ENCODE results near the gene RNPEPL1.

RNPEPL1 gene

DNA sequence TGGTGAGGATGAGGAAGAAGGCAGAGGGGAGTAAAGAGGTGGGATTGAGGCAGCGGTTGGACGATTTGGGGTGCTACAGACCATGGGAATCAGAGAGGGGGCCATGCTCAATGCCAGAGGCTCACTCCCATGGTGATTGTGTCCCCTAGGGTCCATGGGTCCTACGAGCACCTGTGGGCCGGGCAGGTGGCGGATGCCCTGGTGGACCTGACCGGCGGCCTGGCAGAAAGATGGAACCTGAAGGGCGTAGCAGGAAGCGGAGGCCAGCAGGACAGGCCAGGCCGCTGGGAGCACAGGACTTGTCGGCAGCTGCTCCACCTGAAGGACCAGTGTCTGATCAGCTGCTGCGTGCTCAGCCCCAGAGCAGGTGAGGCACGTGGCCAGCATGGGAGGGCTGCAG is 23.5 kb downstream of the RNPEPL1 start:
- no peak overlapping the region for H3K4me3 ChIP-seq (ENCODE audit: low read depth, low read length)
- no peak for TF ChIP-seq CTCF (IDR thresholded peaks at IDR 0.05; ENCODE audit: low read depth, low read length)
- TF ChIP-seq MYC (IDR thresholded peaks at IDR 0.05; ENCODE audit: low read depth, low read length) = no peak
- no peak for TF ChIP-seq POLR2A (IDR thresholded peaks at IDR 0.05; ENCODE audit: extremely low read depth, insufficient read length)
- TF ChIP-seq, protein P1, sequence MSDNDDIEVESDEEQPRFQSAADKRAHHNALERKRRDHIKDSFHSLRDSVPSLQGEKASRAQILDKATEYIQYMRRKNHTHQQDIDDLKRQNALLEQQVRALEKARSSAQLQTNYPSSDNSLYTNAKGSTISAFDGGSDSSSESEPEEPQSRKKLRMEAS (IDR thresholded peaks at IDR 0.05; ENCODE audit: low read depth, low read length) = no peak
- DNase-seq (ENCODE audit: low read depth) = no peak

GRCh38 chr2:240593026-240593702 is 24.9 kb downstream of the RNPEPL1 start:
- DNase-seq (ENCODE audit: low read depth) = no peak
- TF ChIP-seq, protein P1 (IDR thresholded peaks at IDR 0.05; ENCODE audit: low read depth, low read length) = no peak
- TF ChIP-seq MYC (IDR thresholded peaks at IDR 0.05; ENCODE audit: low read depth, low read length) (no peak), CTCF (IDR thresholded peaks at IDR 0.05; ENCODE audit: low read depth, low read length) (no peak), POLR2A (IDR thresholded peaks at IDR 0.05; ENCODE audit: extremely low read depth, insufficient read length) (no peak)
- H3K4me3 ChIP-seq (ENCODE audit: low read depth, low read length) = no peak overlapping the region

DNA sequence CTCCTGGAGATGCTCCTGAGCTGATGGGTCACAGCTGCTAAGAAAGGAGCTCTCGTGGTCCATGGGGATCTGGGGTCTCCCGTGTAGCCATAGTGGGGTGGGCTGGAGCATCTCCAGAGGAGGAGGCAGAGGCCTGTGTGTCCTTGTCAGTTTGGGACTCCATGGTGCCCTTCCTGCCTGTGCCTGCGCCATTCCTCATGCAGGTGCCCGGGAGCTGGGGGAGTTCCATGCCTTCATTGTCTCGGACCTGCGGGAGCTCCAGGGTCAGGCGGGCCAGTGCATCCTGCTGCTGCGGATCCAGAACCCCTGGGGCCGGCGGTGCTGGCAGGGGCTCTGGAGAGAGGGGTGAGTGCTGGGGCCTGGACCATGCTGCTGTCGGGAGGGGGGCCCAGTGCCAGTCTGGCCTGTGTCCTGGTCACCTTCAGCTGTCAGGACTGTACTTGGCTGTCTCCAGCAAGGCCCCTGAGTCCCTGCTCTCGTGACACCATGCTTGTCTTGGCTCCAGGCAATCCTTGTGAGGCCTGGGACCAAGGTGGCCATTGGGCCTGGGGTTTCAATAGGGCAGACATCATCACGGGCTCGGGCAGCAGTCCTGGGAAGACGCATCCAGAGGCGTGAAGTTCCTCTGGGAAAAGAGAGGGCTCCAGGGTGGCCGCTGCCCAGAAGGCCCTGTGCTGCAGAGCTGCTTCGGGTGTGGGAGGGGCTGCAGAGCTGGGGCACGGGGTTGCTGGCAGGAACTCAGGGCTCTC is 25.6 kb downstream of the RNPEPL1 start:
- TF ChIP-seq POLR2A (IDR thresholded peaks at IDR 0.05; ENCODE audit: extremely low read depth, insufficient read length) (no peak), MYC (IDR thresholded peaks at IDR 0.05; ENCODE audit: low read depth, low read length) (no peak), CTCF (IDR thresholded peaks at IDR 0.05; ENCODE audit: low read depth, low read length) (no peak)
- TF ChIP-seq, protein P1 (IDR thresholded peaks at IDR 0.05; ENCODE audit: low read depth, low read length) = no peak
- no peak for DNase-seq (ENCODE audit: low read depth)
- no peak overlapping the region for H3K4me3 ChIP-seq (ENCODE audit: low read depth, low read length)

DNA sequence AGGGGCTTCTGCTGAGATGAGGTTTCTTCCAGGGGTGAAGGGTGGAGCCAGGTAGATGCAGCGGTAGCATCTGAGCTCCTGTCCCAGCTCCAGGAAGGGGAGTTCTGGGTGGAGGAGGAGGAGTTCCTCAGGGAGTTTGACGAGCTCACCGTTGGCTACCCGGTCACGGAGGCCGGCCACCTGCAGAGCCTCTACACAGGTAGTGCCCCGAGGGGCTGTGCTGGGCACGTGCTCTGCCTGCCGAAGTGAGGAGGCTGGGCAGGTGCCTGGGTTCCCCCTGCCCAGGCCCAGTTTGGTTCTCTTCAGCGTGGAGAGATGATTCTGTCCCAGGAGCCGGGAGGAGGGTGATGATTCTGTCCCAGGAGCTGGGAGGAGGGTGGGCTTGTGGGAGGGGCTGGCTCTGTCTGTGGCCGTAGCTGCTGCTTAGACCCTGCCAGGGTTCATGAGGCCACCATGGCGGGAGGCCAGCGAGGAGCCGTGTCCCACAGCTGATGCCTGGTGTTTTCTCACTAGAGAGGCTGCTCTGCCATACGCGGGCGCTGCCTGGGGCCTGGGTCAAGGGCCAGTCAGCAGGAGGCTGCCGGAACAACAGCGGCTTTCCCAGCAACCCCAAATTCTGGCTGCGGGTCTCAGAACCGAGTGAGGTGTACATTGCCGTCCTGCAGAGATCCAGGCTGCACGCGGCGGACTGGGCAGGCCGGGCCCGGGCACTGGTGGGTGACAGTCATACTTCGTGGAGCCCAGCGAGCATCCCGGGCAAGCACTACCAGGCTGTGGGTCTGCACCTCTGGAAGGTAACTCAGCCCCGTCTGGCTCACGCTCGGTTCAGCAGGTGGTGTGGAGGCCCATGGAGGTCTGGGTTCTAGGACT is 26.5 kb downstream of the RNPEPL1 start:
- H3K4me3 ChIP-seq (ENCODE audit: low read depth, low read length) = no peak overlapping the region
- DNase-seq (ENCODE audit: low read depth) = no peak
- TF ChIP-seq POLR2A (IDR thresholded peaks at IDR 0.05; ENCODE audit: extremely low read depth, insufficient read length) = no peak
- TF ChIP-seq MYC (IDR thresholded peaks at IDR 0.05; ENCODE audit: low read depth, low read length) = no peak
- TF ChIP-seq, protein P1 (IDR thresholded peaks at IDR 0.05; ENCODE audit: low read depth, low read length) = no peak
- TF ChIP-seq CTCF (IDR thresholded peaks at IDR 0.05; ENCODE audit: low read depth, low read length) = no peak

GRCh38 chr2:240595381-240596079 is 27.2 kb downstream of the RNPEPL1 start:
- H3K4me3 ChIP-seq (ENCODE audit: low read depth, low read length) = no peak overlapping the region
- TF ChIP-seq MYC (IDR thresholded peaks at IDR 0.05; ENCODE audit: low read depth, low read length) = no peak
- TF ChIP-seq CTCF (IDR thresholded peaks at IDR 0.05; ENCODE audit: low read depth, low read length) = peak; percentile 68
- peak; percentile 77 for DNase-seq (ENCODE audit: low read depth)

Data from NB4 (cell line).